GM21526 (cell line): ENCODE results near the gene LGMN.

Experiments
- ATAC-seq: cut with Tn5 transposase; IDR thresholded peaks from one replicate; pipeline ENCODE4 v1.9.1; 2021; ENCODE audit warnings: moderate library complexity; ENCODE audit not compliant: unreplicated experiment, low FRiP score

The LGMN gene

GRCh38 chr14:92656306-92657081 is 91.9 kb downstream of the LGMN start:
- ATAC-seq: no peak

GRCh38 chr14:92655419-92656201 is 92.8 kb downstream of the LGMN start:
- ATAC-seq: no peak

- ATAC-seq: no peak
These were observed 94.1 kb downstream of the LGMN start for GRCh38 chr14:92654239-92654901.
